Measurements from ENCODE around the gene C1QTNF6.

DNA sequence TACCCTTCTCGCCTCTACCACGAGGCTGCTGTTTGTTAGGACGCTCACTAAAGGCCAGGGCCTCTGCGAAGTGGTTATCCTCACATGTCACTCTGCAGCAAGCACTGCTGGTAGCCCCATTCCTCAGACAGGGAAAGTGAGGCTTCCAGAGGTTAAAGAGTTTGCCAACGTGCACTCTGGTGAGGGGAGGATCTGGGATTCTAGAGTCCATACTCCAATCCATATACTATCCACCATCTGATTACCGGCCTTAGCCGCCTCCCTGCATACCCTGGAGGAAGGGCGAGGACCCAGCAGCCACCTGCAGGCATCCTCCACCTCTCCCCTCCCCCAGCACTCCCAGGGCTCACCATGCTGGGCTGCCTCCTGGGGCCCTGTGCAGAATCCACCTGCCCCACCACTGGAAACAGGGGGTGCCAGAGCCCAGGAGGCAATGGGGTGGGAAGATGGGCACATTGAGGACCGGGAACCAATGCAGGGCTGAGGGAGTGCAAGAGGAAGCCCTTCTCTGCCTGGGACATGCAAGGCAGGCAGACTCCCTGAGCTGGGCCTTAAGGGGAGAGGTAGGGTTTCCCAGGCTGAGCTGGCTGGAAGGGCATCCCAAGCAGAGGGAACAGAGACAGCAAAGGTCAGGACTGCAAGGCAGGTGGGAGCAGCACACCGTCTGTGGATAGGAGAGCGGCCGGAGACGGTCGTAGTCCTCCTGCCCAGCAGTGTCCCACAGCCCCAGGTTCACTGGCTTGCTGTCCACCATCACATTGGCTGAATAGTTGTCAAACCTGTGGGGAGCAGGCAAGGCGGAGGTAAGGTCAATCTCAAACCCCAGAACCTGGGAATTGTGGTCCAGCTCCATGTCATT lies 44.3 kb upstream of the C1QTNF6 start:
- TF ChIP-seq CTCF (IDR thresholded peaks at IDR 0.05) (no peak), POLR2A (IDR thresholded peaks at IDR 0.05) (no peak)

Data from adrenal gland (tissue), 5 donors.